ENCODE results near the gene SLC22A31.
"Not testable (repeated sequence)": the region's sequence is repeated elsewhere in the genome, so short reads cannot be mapped to it uniquely, and the experiment has no call there.

SLC22A31 gene

DNA sequence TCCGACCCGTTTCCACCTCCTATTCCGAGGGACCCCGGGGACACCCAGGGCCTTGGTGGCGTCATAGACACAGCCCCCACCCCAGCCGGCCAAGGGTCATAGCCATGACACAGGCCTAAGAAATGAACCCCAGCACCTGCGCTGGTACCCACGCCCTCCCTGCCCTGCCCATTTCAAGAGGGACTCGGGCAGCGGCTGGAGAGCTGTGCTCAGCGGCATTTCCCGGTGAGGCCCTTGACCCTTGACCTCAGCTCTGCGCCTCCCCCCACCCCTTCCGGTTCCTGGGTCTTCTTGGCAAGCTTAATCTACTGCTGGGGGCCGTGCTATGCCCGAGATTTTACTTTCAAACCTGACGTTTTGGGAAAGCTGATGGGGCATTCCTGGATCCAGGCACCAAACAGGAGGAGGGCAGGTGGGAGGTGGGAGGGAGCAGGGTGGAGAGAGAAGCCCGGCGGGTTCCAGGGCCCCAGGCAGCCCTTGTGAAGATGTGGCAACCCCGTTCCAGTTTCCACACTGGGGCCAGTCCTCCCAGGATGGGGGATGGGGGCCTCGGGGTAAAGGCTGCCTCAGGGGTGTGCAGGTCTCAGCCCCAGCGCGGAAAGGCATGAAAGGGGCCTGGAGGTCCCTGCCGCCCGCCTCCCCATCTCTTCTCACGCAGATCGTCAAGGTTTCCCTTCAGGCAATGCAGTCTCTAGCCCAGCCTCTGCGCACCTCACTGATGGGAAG lies at the start of gene SLC22A31:
TSS of gene SLC22A31 (minus strand) at position 414 of the 726 bp plus-strand sequence. CDS start at position 378, 36 bp downstream.
- no peak for DNase-seq

DNA sequence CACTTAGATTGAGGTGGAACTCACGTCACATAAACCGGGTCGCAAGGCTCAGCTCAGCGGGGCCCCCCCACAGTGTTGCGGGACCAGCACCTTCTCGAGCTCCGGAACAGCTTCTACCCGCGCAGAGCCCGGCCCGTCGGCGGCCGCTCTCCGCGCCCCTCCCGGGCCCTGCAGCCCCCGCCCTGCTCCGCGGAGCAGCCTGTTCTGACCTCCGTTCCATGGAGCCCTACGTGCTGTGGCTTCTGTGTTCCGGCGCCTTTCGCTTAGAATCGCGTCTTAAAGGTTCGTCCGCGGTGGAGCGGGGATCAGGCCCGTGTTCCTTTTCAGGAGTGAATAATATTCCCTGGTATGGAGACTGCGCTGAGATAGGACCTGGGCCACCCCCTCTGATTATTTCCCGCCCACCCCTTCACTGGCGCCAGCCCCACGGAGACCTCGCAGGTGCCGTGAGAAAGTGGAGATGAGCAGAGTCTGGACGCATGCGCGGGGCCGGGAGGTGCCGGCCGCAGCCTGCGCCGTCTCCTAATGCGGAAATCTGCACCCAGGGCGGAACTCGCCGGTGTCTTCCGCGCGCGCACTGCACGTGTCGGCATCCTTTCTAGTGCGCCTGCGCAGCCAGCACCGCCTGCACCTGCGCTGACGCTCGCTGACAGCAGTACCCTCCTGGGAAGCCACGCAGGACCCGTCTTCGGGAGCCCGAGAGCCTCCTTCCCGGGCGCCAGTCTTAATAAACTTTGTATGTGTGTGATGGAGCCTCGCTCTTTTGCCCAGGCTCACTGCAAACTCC lies 48.1 kb upstream of the SLC22A31 start:
- no peak for DNase-seq

DNA sequence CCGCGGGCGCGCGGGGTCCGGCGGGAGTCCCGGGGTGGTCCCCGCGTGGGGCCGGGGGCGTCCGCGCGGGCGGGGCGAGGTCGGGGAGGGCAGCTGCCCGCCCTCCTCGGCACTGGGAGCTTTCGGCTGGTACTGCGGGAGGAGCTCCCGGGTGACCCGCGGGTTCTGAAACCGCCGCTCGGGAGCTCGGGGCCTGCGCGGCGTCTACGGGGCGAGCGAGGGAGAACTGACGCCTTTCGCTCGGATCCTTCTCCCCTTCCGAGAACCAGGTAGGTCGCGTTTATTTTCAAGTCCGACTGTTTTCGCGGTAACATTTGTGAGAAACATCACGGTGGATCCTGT lies 47.4 kb upstream of the SLC22A31 start:
- not testable (repeated sequence) for DNase-seq

DNA sequence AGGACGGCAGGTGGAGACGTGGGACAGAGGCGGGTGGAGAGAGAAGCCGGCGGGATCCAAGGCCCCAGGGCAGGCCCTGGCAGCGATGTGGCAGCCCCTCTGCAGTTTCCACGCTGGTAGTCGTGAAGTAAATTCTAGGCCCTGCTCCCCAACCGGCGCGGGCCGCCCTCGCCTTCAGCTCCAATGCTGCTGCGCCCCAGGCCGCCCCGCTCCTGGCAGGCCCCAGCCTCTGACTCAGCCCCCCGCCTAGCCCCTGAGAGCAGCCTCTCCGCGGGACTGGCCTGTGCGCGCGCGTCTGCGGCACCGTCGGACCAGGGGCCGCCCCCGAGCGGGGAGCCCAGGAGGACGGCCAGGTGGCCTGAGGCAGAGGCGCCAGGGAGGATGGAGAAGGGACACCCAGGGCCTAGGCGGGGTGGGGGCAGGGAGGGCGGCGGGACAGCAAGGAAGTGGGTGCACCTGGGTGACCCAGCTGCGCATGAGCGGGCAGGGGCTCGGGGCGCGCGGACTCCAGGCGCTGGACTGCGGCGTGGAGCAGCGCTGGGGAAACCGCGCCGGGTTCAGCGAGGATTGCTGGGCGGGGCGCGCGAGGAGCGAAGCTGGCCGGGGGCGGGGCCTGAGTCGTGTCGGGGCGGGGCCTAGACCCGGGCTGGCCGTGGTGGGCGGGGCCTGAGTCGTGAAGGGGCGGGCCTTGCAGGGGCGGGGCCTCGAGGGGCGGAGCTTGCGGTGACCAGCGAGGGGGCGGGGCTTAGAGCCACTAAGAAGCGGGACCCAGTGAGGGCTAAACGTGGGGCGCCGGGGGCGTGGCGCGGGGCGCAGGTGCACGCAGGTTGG lies 46.8 kb upstream of the SLC22A31 start:
- peak; percentile 55 for DNase-seq

DNA sequence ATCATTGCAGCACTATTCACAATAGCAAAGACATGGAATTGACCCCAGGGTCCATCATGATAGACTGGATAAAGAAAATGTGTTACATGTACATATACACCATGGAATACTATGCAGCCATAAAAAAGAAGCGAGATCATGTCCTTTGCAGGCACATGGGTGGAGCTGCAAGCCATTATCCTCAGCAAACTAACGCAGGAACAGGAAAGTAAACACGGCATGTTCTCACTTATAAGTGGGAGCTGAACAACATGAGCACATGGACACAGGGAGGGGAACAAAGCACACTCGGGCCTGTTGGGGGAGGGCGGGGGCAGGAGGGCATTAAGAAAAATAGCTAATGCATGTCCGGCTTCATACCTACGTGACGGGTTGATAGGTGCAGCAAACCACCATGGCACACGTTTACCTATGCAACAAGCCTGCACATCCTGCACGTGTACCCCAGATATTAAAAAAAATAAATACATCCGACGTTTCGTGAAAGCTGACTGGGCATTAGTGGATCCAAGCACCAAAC lies 46.1 kb upstream of the SLC22A31 start:
- DNase-seq: no peak

DNA sequence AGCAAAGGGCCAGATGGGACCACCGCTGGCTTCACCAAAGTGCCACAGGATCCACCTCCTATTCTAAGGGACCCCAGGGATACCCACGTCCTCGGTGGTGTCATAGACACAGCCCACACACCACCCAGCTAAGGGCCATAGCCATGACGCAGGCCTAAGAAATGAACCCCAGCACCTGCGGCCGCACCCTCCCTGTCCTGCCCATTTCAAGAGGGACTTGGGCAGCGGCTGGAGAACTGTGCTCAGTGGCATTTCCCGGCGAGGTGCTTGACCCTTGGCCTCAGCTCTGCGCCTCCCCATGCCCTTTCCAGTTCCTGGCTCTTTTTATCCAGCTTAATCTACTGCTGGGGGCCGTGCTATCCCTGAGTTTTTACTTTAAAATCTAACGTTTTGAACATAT lies 44.4 kb upstream of the SLC22A31 start:
- no peak for DNase-seq

DNA sequence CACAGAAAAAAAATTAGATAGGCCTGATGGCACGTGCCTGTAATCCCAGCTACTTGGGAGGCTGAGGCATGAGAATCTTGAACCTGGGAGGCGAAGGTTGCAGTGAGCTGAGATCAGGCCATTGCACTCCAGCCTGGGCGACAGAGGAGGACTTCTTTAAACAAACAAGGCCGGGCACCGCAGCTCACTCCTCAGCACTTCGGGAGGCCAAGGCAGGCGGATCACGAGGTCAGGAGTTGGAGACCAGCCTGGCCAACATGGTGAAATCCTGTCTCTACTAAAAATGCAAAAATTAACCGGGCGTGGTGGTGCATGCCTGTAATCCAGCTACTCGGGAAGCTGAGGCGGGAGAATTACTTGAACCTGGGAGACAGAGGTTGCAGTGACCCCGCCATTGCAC lies 43.9 kb upstream of the SLC22A31 start:
- not testable (repeated sequence) for DNase-seq

DNA sequence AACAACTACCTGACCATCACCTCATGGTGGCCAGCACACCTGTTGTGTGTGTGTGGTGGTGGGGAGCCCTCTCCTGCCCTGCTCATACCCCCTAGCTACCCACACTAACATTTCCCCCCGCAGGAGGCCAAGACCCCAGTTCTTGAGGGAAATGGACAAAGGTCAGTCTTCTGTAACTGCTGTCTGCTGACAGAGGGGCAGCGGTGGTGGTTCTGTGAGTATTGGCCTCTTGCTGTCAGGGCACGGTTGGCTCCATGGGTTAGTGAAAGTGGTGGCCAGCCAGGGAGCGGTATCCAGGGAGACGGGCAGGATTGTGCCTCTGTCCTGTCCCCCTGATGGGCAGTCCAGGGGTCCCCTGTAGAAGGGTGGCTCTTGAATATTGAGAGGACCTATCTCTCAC lies 43.3 kb upstream of the SLC22A31 start:
- no peak for DNase-seq

DNA sequence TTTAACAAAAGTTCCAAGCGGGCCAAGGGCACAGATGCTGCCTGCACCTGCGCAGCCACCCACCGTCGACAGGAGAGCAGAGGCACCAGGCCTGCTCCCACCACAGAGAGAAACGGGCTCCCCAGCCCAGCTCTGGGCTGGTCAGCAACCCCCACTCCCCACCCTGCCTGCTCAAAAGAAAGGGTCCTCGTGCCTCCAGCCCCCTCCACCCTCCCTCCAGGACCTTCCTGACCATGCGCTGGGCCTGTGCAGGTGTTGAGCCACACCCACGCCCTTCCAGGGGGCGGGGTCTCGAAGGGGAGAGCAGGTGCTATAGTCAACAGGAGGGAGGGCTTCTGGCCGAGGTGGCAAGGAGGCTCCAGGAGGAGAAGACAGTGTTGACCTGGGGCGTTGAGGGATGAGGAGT lies 42.5 kb upstream of the SLC22A31 start:
- DNase-seq: no peak

DNA sequence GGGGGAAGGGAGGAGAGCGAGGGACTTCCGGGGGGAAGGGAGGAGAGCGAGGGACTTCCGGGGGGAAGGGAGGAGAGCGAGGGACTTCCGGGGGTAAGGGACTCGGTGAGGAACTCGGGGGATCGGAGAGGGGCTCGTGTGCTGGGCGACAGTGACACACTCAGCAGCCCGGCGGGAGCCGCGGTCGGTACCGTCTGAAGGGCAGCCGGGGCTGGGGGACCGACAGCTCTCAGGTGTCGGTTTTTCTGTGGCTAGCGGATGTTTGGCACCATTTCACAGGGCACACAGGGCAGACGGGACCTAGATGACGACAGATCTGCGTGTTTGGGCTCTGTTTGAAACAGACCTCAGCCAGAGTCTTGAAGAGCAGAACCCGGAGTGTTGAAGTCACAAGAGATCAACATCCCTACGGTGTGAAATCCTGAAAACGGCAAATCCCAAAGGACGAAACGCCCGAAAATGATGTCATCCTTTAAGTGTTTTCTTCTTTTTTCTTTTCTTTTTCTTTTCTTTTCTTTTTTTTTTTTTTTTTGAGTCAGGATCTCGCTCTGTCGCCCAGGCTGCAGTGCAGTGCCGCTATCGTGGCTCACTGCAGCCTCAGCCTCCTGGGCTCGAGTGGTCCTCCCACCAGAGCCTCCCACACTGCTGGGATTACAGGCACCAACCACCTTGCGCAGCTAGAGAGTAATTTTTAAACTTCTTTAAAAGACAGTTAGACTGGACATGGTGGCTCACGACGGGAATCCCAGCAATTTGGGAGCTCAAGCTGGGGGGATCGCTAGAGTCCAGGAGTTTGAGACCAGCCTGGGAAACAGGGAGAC lies 41.1 kb upstream of the SLC22A31 start:
- peak; percentile 26 for DNase-seq

DNA sequence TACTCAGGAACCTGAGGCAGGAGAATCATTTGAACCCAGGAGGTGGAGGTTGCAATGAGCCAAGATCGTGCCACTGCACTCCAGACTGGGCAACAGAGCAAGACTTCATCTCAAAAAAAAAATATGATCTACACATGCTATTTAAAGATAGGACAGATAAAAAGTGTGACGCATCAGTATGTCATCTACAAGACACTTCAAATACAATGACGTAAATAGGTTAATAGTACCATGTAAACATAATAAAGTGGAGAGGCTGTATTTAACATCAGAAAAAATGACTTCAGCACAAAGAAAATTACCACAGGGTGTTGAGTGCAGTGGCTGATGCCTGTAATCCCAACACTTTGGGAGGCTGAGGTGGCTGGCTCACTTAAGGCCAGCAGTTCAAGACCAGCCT lies 37.4 kb upstream of the SLC22A31 start:
- no peak for DNase-seq

DNA sequence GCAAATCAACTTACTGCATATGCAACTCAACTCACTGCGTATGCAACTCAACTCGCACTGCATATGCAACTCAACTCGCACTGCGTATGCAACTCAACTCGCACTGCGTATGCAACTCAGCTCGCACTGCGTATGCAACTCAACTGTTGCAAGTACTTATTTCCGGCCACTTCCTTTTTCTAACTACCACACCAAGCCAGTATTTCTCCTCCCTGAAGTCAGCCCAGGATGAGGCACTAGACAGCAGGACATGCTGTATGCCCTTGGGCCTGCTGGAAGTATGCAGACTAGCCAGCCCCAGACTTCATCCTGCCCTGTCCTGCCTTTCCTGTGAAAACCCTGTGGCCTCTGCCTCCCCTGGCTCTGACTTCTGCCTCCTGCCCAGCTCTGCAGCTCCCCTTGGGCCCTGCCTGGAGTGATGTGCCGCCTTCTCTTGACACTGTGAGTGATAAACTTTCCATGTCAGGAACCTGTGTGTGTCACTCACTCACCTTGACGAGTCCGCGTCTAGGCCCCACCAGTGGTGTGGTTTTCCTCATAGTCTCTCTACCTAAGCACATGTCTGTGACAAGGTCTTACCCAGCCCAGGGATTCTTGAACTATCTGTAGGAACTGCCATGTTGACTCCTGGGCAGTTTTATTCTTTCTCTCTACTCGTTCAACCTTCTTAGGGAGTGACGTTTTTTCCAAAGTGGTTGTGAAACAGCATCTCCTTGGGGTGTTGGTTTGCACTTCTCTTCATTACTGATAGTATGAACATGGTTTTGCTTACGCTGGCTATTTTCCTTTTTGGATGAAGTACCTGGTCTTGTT lies 33.5 kb upstream of the SLC22A31 start:
- no peak for DNase-seq

DNA sequence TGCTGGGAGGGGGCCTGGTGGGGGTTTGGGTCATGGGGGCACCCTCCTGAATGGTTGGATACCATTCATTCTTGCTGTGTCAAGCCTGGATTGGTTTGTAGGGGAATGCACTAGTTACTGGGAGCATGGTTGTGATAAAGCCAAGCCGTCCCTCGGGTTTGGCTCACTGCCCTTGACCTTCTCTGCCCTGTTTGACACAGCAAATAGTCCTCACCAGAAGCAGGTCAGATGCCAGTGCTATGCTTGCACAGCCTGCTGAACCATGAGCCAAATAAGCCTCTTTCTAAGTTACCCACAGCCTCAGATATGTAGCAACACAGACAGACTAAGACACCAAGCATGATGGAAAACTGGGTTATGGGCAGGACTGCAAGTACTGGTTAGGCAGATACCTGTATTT lies 31.8 kb upstream of the SLC22A31 start:
- DNase-seq: no peak

DNA sequence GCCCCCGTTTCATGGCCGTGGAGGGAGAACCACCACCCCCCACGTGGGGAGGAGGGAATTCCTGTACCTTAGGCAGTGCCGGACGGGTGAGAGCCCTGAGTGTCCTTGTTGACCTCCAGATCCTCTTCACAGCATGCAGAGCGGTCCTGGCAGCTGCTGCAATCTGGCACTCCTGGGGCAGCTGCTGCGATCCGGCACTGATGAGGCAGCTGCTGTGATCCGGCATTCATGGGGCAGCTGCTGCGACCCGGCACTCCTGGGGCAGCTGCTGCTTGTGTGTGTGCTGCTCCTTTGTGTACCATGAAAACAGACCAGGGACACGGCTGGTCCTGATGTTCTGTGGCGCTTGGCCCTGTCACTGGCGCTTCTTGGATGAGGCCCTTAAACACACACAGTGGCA lies 29.9 kb upstream of the SLC22A31 start:
- no peak for DNase-seq

DNA sequence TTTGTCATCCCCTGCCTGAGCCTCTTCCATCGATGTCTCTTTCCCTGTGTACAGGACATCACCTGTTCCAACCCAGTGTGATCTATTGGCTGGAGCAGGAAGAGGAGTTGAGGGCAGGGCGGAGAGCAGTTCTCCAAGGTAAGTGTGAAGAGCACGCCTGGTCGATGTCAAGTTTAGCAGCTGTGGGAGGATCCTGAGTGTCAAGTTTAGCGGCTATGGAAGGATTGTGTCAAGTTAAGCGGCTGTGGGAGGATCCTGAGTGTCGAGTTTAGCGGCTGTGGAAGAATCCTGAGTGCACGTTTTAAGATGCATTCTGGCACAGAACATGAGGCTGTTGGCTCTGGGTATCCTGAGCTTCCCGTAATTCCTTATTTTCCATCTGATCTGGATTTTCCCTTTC lies 24.3 kb upstream of the SLC22A31 start:
- DNase-seq: no peak

DNA sequence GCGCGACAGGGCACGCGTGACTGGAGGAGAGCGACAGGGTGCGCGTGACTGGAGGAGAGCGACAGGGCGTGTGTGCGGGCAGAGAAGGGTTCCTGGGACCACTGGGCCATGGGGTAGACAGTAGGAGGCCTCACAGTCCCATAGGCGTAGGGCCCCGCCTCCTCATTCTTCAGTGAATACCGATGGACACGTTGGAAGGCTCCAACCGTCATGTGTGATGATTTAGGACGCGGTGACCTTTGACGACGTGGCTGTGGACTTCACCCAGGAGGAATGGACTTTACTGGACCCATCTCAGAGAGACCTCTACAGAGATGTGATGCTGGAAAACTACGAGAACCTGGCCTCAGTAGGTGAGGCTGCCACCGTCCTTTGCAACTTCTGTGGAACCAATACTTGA lies 22.6 kb upstream of the SLC22A31 start:
- no peak for DNase-seq

DNA sequence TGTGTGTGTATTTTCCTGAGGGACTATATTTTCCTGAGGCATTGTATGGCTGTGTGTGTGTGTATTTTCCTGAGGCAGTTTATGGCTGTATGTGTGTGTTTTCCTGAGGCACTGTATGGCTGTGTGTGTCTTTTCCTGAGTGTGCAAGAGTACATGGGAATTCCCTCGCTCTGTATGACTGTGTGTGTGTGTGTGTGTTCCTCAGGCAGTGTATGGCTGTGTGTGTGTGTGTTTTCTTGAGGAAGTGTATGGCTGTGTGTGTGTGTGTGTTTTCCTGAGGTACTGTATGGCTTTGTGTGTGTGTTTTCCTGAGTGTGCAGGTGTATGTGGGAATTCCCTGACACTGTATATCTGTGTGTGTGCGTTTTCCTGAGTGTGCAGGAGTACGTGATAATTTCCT lies 21.3 kb upstream of the SLC22A31 start:
- DNase-seq: no peak

DNA sequence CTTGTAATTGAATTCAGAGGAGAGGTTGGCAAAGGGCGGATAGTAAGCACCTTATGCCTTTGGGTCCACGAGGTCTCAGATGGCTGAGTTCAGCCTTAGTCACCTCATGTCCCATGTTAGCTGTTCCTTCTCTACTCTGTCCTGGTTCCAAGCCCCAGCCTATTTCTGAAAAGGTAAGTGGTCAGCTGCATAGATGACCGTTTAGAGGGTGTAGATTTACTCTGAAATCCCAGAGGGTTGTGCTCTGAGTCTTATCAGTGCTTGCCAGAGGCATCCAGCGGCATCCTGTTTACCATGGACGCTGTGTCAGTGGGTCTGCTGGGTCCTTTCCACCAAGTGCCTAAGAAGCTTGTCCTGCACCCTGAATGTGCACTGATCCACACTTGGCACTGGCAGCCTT lies 19.0 kb upstream of the SLC22A31 start:
- DNase-seq: no peak

DNA sequence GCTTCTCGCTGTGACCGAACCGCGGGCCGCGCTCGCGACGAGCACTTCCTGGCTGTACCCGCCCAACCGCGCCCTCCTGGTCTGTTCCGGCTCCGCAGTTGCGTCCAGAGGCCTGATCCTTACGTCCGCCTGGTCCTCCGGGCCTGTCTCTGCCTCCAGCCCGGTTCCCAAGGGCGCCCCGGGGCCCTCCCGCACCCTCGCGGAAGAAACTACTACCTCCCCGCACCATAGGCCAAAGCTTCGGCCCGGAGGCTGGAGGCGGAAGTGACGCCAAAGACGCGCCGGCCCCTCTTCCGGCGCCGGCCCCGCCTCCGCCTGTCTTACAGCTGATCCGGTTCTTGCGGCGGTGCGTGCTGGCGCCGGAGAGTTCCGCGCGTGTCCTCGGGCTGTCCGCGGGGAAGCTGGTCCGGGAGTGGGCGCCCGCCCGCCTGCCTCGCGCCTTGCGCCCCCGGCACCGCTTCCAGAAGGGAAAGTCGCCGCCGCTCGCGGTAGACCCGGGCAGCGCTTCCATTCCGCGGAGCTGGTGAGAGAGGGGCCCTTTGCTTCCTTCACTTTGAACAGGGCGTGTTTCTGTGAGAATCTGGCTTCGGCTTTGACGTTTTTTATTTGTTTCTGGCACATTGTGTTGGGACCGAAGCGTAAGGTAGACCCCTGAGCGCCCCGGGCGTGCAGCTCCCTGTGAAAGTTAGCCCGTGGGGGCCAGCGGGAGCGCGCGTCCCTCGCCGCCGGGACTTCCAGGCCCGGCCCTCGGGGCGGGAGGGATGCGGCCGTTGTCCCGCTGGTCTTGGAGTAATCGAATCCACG lies 17.3 kb upstream of the SLC22A31 start, which contains the start of gene ZNF778:
TSS of gene ZNF778 (plus strand) at position 316 of the 804 bp plus-strand sequence. CDS start 3,425 bp downstream, outside the sequence.
- DNase-seq: peak; percentile 40

DNA sequence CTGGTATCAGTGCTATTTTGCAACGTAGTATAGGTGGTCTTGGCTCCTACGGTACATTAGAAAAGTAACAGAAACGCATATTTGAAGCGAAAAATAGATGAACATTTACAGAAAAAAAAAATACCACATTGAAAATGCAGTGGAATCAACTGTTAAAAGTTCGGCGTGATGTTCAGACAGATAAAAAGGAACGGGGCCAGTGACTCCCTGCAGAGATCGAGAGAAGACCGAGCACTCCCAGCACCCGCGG lies 16.7 kb upstream of the SLC22A31 start:
- DNase-seq: no peak
